ENCODE data around the gene ZBTB20. TPM values are rescaled to one million over a fixed set of nuclear protein-coding genes. Genes with fewer than 3 reads are reported as not detected.
A peak's percentile ranks its signal among the peaks of the same experiment; 100 is the strongest.

Gene ZBTB20
- total RNA-seq, 8 experiments from 2014 or later: 21.8 to 62.6 (median 39.5) TPM

DNA sequence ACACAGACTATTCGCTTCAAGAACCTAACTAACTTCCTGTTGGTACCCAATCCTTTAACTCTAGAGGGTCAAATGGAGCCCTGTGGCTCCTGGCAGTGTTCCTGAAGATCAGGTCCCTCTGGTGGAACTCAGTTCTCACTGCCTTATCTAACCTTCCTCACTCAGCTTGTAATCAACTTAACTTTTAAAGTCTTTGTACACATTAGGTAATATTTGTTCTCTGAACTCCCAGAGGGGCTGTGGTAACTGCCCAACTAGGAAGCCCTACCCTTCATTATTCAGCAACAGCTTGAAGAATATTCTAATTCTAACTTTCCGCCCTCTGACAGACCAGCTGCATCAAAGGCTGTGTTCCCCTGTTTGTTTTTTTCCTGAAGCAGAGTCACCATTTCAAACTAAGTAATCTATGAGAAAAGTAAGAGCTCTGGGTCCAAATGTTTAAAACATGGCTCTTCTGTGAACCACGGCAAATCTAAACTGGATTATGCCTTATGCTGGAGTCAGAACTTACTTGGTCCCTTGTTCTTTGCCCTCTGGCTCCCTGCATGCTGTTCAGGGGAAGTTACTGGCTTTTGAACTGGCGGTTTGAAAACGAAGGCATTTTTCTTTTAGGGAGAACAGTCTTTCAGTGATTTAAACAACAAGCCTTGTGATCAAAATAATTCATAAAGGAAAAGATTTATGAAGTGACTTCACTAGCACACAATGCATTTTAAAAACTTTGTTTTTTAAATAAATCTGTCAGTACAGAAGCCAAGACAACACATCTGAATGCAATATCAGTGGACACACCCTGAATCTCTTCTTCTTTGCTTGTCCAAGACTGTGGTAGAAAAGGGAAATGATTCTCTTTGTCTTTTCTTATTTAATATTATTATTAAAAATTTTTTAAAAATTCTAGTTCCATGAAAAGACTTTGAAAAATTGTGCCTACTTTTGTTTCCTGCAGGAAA is 487.7 kb downstream of the ZBTB20 start:
- no peak overlapping the region for H3K27ac ChIP-seq
- WGBS, 10 experiments: 17 to 89% (median 70%) methylated on average over 1 to 5 of the region's 5 CpGs
- H3K4me1 ChIP-seq (replicated peaks in 1 of 2): peaks cover 0 to 10% of the 10 kb centered on the region in 2 donors
- in situ Hi-C loops (cut with MboI; ENCODE audit: low pct_unique_long_range_greater_than_20kb in 2 of 9, low sequenced_read_pairs in 9 of 9, unreplicated experiment in 9 of 9): no loop called here
- no peak overlapping the region for H3K4me3 ChIP-seq
- peak in 3 of 8 experiments; percentile 78 to 99 (median 97) for ATAC-seq (replicated peaks in 6 of 8)

DNA sequence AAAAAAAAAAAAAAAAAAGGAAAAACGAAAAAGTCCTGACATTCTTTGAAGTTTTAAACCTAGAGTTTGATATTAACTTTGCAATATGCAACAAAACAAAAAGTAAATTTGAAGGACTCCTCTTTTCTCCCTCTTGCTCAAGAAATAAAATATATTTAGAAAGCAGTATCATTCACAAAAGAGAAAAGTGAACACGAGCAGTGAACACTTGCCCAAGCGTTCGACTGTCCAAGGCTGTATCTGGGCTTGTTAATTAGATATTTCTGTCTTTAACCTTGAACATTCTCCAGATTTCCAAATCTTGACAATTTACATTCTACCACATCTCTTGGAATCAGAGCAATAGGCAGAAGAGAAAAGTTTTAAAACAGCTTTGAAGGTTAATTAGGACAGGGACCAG is 495.5 kb downstream of the ZBTB20 start:
- no peak for ATAC-seq (replicated peaks in 6 of 8)
- WGBS, 10 experiments: 33 to 96% (median 86%) methylated on average over 4 of the region's 4 CpGs
- Histone ChIP-seq H3K27ac (no peak overlapping the region), H3K4me3 (no peak overlapping the region), H3K4me1 (replicated peaks in 1 of 2) (peaks cover 0 to 3% of the 10 kb centered on the region in 2 donors)
- in situ Hi-C loops (cut with MboI; ENCODE audit: low pct_unique_long_range_greater_than_20kb in 2 of 9, low sequenced_read_pairs in 9 of 9, unreplicated experiment in 9 of 9): no loop called here

DNA sequence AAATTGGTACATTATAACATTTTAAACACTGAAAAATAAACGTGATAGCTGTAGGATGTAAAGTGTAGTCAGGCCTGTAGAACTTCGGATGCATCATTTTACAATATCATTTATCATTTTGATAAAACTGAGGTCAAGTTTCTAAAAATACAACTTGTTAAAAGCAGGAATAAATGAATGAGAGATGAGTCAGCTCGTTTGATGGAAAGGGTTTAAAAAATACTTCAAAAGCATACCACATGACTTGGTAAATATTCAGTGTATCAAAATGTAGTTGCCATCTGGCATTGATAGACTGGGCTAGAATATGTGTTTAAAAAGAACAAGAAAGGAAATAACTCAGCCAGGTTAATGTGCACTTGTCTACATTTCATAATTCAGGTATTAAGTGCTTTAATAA is 496.3 kb downstream of the ZBTB20 start:
- ATAC-seq (replicated peaks in 6 of 8): peak; percentile 24 to 96 (median 46)
- peaks cover 0 to 3% of the 10 kb centered on the region in 2 donors for H3K4me1 ChIP-seq (replicated peaks in 1 of 2)
- in situ Hi-C loops (cut with MboI; ENCODE audit: low pct_unique_long_range_greater_than_20kb in 2 of 9, low sequenced_read_pairs in 9 of 9, unreplicated experiment in 9 of 9): no loop called here
- H3K4me3 ChIP-seq: no peak overlapping the region
- WGBS, 10 experiments: 4 to 80% (median 51%) methylated on average over 1 to 3 of the region's 3 CpGs
- no peak overlapping the region for H3K27ac ChIP-seq

DNA sequence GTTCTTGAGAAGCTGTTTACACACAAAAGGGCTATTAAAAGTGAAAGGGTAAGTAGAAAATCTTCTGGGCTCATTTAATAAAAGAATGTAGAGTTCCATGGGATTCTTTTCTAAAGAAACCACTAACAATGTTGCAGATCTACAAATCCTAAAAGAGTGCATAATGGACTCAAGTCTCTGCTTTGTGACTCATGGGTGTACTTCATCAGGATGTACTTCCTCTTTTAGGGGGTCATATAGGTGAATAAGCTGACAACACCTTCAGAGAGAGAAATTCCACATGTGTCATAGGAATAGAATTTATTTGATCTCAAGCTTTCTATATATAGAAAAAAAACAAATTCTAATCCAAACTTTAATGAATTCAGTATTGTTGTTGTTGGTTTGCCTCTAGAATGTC is 497.8 kb downstream of the ZBTB20 start:
- in situ Hi-C loops (cut with MboI; ENCODE audit: low pct_unique_long_range_greater_than_20kb in 2 of 9, low sequenced_read_pairs in 9 of 9, unreplicated experiment in 9 of 9): no loop called here
- no peak for ATAC-seq (replicated peaks in 6 of 8)

DNA sequence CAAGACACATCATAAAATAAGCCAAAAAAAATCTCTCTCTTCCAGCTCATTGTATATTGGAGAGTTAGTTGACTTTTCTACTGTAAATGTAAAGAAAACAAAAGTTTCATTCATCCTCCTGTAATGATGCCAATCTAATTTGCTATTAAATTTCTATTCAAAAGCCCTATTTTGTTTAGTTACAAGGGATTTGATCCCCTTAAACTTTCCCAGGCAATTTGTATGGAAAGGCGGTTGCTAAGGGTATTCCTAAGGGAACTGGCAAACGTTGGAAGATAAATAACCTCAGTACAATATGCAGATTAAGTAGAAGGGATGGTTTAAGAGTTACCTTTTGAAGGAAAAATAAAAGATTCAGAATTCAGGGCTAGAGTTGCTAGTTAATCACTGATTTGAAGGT is 500.6 kb downstream of the ZBTB20 start:
- Histone ChIP-seq H3K4me3 (no peak overlapping the region), H3K4me1 (replicated peaks in 1 of 2) (peaks cover 0 to 3% of the 10 kb centered on the region in 2 donors), H3K27ac (no peak overlapping the region)
- in situ Hi-C loops (cut with MboI; ENCODE audit: low pct_unique_long_range_greater_than_20kb in 2 of 9, low sequenced_read_pairs in 9 of 9, unreplicated experiment in 9 of 9): no loop called here
- no peak for ATAC-seq (replicated peaks in 6 of 8)
- 17 to 89% (median 65%) methylated on average over 1 to 2 of the region's 2 CpGs for WGBS, 10 experiments

More for the DNA sequence above, 497.8 kb downstream of the ZBTB20 start:
- Histone ChIP-seq H3K27ac (no peak overlapping the region), H3K4me1 (replicated peaks in 1 of 2) (peaks cover 0 to 3% of the 10 kb centered on the region in 2 donors), H3K4me3 (no peak overlapping the region)

DNA sequence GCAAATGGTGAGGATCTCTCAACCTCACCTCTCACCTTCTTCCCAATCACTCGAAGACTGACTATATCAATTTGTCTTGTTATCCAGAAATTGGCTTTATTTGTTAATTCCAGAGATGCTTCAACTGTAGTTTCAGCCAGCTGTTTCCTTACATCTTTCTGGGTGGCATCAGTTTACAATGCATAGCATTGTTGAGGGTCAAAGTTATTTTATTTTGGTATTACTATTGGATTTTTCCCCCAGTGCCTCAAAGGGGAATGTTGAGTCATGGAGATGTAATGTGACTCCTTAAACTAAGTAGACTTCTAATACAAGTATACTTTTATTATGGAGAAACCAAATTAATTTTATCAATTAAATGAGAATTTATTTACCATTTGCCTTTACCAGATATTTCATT is 501.7 kb downstream of the ZBTB20 start:
- Histone ChIP-seq H3K27ac (no peak overlapping the region), H3K4me1 (replicated peaks in 1 of 2) (no peaks in the 10 kb centered on the region), H3K4me3 (no peak overlapping the region)
- ATAC-seq (replicated peaks in 6 of 8): no peak
- WGBS, 10 experiments: 60 to 100% (median 88%) methylated on average over 1 of the region's 1 CpG; no CpG with 5 or more reads in 1 of the 10 experiments
- in situ Hi-C loops (cut with MboI; ENCODE audit: low pct_unique_long_range_greater_than_20kb in 2 of 9, low sequenced_read_pairs in 9 of 9, unreplicated experiment in 9 of 9): no loop called here

DNA sequence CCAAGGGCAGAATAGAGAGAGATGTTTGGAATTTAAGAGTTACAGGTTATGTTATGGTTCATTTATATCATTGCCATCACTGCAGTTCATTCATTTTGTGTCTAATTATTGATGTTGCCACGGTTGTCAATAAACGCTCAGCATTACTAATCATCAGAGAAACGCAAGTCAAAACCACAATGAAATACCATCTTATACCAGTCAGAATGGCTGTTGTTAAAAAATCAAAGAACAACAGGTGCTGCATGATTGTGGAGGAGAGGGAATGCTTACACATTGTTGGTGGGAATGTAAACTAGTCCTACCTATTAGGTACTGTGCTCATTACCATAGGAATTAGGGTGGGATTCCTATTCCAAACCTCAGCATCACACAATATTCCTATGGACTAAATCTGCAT is 502.7 kb downstream of the ZBTB20 start:
- Histone ChIP-seq H3K27ac (no peak overlapping the region), H3K4me3 (no peak overlapping the region), H3K4me1 (replicated peaks in 1 of 2) (no peaks in the 10 kb centered on the region)
- no peak for ATAC-seq (replicated peaks in 6 of 8)
- 74 to 100% (median 89%) methylated on average over 2 to 3 of the region's 3 CpGs; no CpG with 5 or more reads in 2 of the 10 experiments for WGBS, 10 experiments
- in situ Hi-C loops (cut with MboI; ENCODE audit: low pct_unique_long_range_greater_than_20kb in 2 of 9, low sequenced_read_pairs in 9 of 9, unreplicated experiment in 9 of 9): no loop called here

DNA sequence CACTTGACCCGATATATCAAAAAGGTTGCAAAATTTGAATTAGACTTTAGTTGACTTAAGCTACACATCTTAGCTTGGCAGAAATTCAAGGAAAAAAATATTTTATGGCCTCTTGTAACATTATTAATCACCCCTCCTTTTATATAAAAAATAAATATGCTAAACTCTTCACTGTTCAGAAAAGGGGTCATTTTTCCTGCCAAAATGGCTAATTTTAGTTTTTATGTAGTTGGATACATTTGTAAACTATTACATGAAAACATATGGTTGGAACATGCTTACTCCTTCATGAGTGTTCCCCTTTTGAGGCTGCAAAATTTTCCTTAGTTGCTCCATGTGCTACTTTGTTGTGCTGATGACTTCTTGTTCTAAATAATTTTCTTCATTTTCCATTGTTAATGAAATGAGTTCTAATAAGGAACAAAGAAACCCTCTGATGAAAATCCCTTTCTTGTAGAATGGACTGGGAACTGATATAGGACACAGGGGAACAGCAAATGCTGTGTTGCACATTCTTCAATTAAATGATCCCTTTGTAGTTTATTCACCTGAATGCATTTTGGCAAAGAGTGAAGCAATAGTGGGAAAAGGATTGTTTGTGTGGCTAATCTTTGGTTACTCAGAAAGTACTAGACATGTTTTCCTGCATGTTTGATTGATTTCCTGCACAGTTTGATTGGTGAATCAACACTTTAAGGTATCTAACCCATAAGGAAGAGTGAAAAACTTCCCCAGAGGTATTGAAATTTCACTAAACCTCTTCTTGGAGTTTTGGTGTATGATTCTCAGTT is 503.9 kb downstream of the ZBTB20 start:
- H3K27ac ChIP-seq: no peak overlapping the region
- no peak overlapping the region for H3K4me3 ChIP-seq
- in situ Hi-C loops (cut with MboI; ENCODE audit: low pct_unique_long_range_greater_than_20kb in 2 of 9, low sequenced_read_pairs in 9 of 9, unreplicated experiment in 9 of 9): no loop called here
- ATAC-seq (replicated peaks in 6 of 8): no peak
- no peaks in the 10 kb centered on the region for H3K4me1 ChIP-seq (replicated peaks in 1 of 2)
- 13 to 100% (median 100%) methylated on average over 1 of the region's 1 CpG; no CpG with 5 or more reads in 1 of the 10 experiments for WGBS, 10 experiments

DNA sequence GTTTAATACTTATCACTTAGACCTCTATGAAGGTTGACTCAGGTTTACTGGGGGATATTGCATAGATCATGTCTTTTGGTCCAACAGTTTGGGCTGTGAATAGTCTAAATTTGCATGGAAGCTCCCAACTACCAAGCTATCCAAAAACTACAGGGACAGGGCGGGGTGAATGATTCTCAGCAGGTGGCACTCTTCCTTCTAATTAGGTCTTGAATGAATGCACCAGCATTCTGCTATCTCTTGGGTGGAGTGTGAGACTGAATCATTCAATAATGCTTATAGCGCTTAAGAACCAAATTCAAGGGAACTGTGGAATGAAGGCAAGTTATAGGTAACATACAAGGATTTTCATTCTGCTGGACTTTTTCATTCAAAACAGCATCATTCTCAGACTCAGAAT is 507.0 kb downstream of the ZBTB20 start:
- H3K4me1 ChIP-seq (replicated peaks in 1 of 2): no peaks in the 10 kb centered on the region
- H3K27ac ChIP-seq: no peak overlapping the region
- peak in 1 of 8 experiments; percentile 25 for ATAC-seq (replicated peaks in 6 of 8)
- WGBS, 10 experiments: 83 to 100% (median 94%) methylated on average over 1 to 2 of the region's 2 CpGs; no CpG with 5 or more reads in 5 of the 10 experiments
- H3K4me3 ChIP-seq: no peak overlapping the region
- in situ Hi-C loops (cut with MboI; ENCODE audit: low pct_unique_long_range_greater_than_20kb in 2 of 9, low sequenced_read_pairs in 9 of 9, unreplicated experiment in 9 of 9): no loop called here

DNA sequence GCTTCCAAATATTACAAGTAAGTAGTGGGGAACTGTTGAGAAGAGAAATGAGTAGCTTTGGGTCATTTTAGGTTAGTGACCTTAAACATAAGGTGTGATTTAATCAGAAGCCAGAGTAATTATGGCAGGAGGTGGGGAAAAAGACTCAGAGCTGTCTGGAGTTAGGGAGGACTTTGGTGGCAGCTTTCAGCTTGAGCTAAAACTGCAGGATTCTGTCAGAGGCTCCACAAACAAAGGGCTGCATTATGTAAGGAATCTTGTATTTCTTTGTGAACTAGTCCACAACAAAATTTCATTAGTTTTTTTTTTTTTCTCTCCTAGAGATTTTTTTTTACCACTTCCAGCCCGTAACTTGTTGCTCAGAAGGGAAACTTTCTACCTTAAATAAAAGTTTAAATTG is 507.9 kb downstream of the ZBTB20 start:
- in situ Hi-C loops (cut with MboI; ENCODE audit: low pct_unique_long_range_greater_than_20kb in 2 of 9, low sequenced_read_pairs in 9 of 9, unreplicated experiment in 9 of 9): no loop called here
- no peak overlapping the region for H3K27ac ChIP-seq
- WGBS, 10 experiments: 71 to 100% (median 95%) methylated on average over 1 of the region's 1 CpG; no CpG with 5 or more reads in 2 of the 10 experiments
- no peak for ATAC-seq (replicated peaks in 6 of 8)
- H3K4me3 ChIP-seq: no peak overlapping the region
- no peaks in the 10 kb centered on the region for H3K4me1 ChIP-seq (replicated peaks in 1 of 2)

DNA sequence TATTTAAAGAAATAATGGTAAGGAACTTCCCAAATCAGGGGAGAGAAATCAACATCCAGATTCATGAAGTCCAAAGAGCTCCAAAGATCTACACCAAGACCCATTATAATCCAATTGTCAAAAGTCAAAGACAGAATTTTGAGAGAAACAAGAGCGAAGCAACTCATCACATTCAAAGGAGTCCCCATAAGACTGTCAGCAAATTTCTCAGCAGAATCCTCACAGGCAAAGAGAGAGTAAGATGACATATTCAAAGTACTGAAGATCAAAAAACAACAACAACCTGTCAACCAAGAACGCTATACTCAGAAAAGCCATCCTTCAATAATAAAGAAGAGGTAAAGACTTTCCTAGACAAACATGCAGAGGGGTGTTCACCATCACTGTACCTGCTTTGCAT is 511.2 kb downstream of the ZBTB20 start:
- Histone ChIP-seq H3K4me1 (replicated peaks in 1 of 2) (no peaks in the 10 kb centered on the region), H3K27ac (no peak overlapping the region), H3K4me3 (no peak overlapping the region)
- no peak for ATAC-seq (replicated peaks in 6 of 8)
- 46 to 100% (median 93%) methylated on average over 1 to 2 of the region's 2 CpGs for WGBS, 10 experiments
- in situ Hi-C loops (cut with MboI; ENCODE audit: low pct_unique_long_range_greater_than_20kb in 2 of 9, low sequenced_read_pairs in 9 of 9, unreplicated experiment in 9 of 9): no loop called here

DNA sequence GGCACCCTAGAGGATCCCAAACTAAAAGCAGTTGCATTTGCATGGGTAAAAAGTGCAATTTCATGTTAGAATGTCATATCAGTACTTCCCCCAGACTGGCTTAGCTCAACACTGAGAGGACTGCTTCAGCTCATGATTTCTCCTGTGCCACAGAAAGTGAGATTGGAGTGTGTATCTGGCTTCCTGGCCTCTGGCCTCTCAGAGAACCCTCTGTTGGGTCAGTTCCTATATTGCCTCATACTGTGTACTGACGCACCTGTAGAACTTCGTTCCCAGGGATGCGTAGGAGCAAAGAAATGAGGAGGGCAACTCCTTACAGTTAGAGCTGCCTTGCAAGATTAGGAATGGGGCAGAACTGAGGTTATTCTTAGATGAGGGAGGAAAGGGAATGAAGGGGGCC is 512.5 kb downstream of the ZBTB20 start:
- WGBS, 10 experiments: 93 to 100% (median 100%) methylated on average over 1 to 3 of the region's 3 CpGs; no CpG with 5 or more reads in 2 of the 10 experiments
- Histone ChIP-seq H3K4me3 (no peak overlapping the region), H3K27ac (no peak overlapping the region), H3K4me1 (replicated peaks in 1 of 2) (no peaks in the 10 kb centered on the region)
- in situ Hi-C loops (cut with MboI; ENCODE audit: low pct_unique_long_range_greater_than_20kb in 2 of 9, low sequenced_read_pairs in 9 of 9, unreplicated experiment in 9 of 9): no loop called here
- no peak for ATAC-seq (replicated peaks in 6 of 8)

DNA sequence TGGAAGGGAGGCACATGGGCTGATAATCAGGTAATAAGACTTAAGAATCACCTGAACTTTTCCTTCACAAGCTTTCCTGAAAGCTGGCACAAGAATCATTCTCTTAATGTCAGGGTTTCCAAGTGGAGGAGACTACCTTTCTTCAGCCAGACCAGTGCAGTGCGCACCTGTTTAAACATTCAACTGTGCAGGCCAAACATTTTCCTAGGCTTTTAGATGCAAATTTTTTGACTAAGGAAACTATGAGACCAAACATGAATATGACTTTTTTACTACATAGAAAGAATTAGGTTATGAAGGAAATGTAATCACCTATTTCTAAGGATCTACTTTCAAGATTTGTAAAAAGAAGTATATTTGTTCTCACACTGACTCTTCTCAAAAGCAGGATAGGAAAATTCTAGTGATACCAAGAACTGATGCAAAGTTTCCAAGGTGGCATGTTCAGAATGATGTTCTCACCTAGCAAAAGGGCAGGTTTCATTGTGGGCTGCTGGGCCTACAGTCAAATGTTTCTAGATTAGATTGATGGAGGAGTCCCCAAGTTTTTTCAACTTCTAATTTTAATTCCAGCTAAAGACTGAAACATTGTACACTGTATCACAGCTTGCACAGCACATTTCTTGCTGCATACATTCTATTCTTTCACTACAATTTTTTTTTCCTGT is 514.2 kb downstream of the ZBTB20 start:
- no peaks in the 10 kb centered on the region for H3K4me1 ChIP-seq (replicated peaks in 1 of 2)
- no peak for ATAC-seq (replicated peaks in 6 of 8)
- H3K27ac ChIP-seq: no peak overlapping the region
- in situ Hi-C loops (cut with MboI; ENCODE audit: low pct_unique_long_range_greater_than_20kb in 2 of 9, low sequenced_read_pairs in 9 of 9, unreplicated experiment in 9 of 9): no loop called here
- 67 to 100% (median 100%) methylated on average over 1 of the region's 1 CpG; no CpG with 5 or more reads in 2 of the 10 experiments for WGBS, 10 experiments
- H3K4me3 ChIP-seq: no peak overlapping the region

All from motor neuron (in vitro differentiated cells).